IMR-90 (cell line): ENCODE results near the gene TRPC4. TPM values are rescaled to one million over a fixed set of nuclear protein-coding genes. Genes with fewer than 3 reads are reported as not detected.

Source experiments
- ATAC-seq: fragments of 200-7000 bp; cut with Tn5 transposase; 2 replicates; pipeline ENCODE4 v1.9.1; 2020; ENCODE audit warnings: low read depth, mild to moderate bottlenecking, moderate library complexity
- BruUV-seq: library from RNA; stranded (reverse); fragments of 400-500 nt; replicated peaks from 2 replicates; lab custom pipeline; 2021; lab: Mats Ljungman, UMichigan
- CTCF ChIA-PET: fragments of 300-600 bp; formaldehyde crosslinking; extraction: SDS; loops from one replicate; lab custom pipeline; 2021; ENCODE audit warnings: antibody characterized with exemption; lab: Yijun Ruan, JAX
- POLR2A ChIA-PET: fragments of 300-600 bp; sonication (Branson Sonifier 250); formaldehyde crosslinking; loops from one replicate; lab custom pipeline; 2022; ENCODE audit warnings: antibody characterized with exemption; ENCODE audit not compliant: unreplicated experiment; lab: Charles Lee
- DNase-seq: peaks from one replicate; pipeline ENCODE4 v3.0.0; 2013
- H2AFZ ChIP-seq: replicated peaks from 2 replicates; pipeline ENCODE3; 2013; ENCODE audit warnings: low read length, mild to moderate bottlenecking; ENCODE audit not compliant: poor library complexity
- H2AK5ac ChIP-seq: 2 replicates; pipeline ENCODE4 v1.6.1; 2013; ENCODE audit warnings: low read depth, low read length, inconsistent platforms
- H2AK9ac ChIP-seq: replicated peaks from 2 replicates; pipeline ENCODE3; 2013; ENCODE audit warnings: mild to moderate bottlenecking, low read depth, low read length, moderate library complexity; ENCODE audit not compliant: poor library complexity
- H2BK120ac ChIP-seq: 2 replicates; pipeline ENCODE4 v1.6.1; 2013; ENCODE audit warnings: low read depth, low read length, inconsistent platforms
- H2BK15ac ChIP-seq: 3 replicates; pipeline ENCODE4 v1.6.1; 2013; ENCODE audit warnings: low read depth, low read length, inconsistent platforms
- H2BK20ac ChIP-seq: 2 replicates; pipeline ENCODE4 v1.6.1; 2013; ENCODE audit warnings: low read depth, mild to moderate bottlenecking, inconsistent platforms, low read length, moderate library complexity
- H2BK5ac ChIP-seq: 2 replicates; pipeline ENCODE4 v1.6.1; 2013; ENCODE audit warnings: mild to moderate bottlenecking, low read depth, low read length, inconsistent platforms; ENCODE audit not compliant: poor library complexity, severe bottlenecking
- H3K14ac ChIP-seq: replicated peaks from 2 replicates; pipeline ENCODE4 v1.6.1; 2013; ENCODE audit warnings: low read depth, low read length, inconsistent platforms
- H3K18ac ChIP-seq: 2 replicates; pipeline ENCODE4 v1.6.1; 2013; ENCODE audit warnings: low read depth, low read length, control low read depth
- H3K23ac ChIP-seq: 2 replicates; pipeline ENCODE4 v1.6.1; 2013; ENCODE audit warnings: low read depth, low read length, inconsistent platforms
- H3K27ac ChIP-seq: 2 replicates; pipeline ENCODE4 v1.5.1; 2013; ENCODE audit warnings: mild to moderate bottlenecking, control low read depth, low read length; ENCODE audit not compliant: insufficient read depth
- H3K27me3 ChIP-seq: 2 replicates; pipeline ENCODE4 v1.6.1; 2013; ENCODE audit warnings: low read length; ENCODE audit not compliant: control insufficient read depth, insufficient read depth
- H3K36me3 ChIP-seq: 2 replicates; pipeline ENCODE4 v1.6.1; 2013; ENCODE audit warnings: low read length, mixed read lengths; ENCODE audit not compliant: control insufficient read depth, insufficient read depth
- H3K4ac ChIP-seq: 2 replicates; pipeline ENCODE4 v1.6.1; 2013; ENCODE audit warnings: low read depth, low read length, inconsistent platforms
- H3K4me1 ChIP-seq: 2 replicates; pipeline ENCODE4 v1.6.1; 2013; ENCODE audit warnings: low read length, mixed read lengths; ENCODE audit not compliant: control insufficient read depth, insufficient read depth
- H3K4me2 ChIP-seq: 2 replicates; pipeline ENCODE4 v1.6.1; 2013; ENCODE audit warnings: low read depth, mild to moderate bottlenecking, control low read depth, low read length, moderate library complexity
- H3K4me3 ChIP-seq: 2 replicates; pipeline ENCODE4 v1.5.1; 2013; ENCODE audit warnings: low read depth, mild to moderate bottlenecking, control low read depth, low read length, moderate library complexity; ENCODE audit not compliant: insufficient read depth
- H3K56ac ChIP-seq: 2 replicates; pipeline ENCODE4 v1.6.1; 2013; ENCODE audit warnings: low read length, inconsistent platforms; ENCODE audit not compliant: insufficient read depth; ENCODE audit errors: extremely low read depth
- H3K79me1 ChIP-seq, 2 experiments: 2 replicates each; pipeline ENCODE4 v1.6.1; 2013; ENCODE audit warnings: low read length in 2 of 2, inconsistent platforms in 1 of 2, low read depth in 1 of 2
- H3K9ac ChIP-seq: 2 replicates; pipeline ENCODE4 v1.6.1; 2013; ENCODE audit warnings: low read depth, low read length, control low read depth
- H3K9me1 ChIP-seq: 2 replicates; pipeline ENCODE4 v1.6.1; 2013; ENCODE audit warnings: low read length, inconsistent platforms; ENCODE audit not compliant: insufficient read depth
- H3K9me3 ChIP-seq: 2 replicates; pipeline ENCODE4 v1.6.1; 2013; ENCODE audit warnings: low read length; ENCODE audit not compliant: control insufficient read depth, insufficient read depth
- H4K20me1 ChIP-seq: 2 replicates; pipeline ENCODE4 v1.6.1; 2013; ENCODE audit warnings: low read length, inconsistent platforms; ENCODE audit not compliant: insufficient read depth
- H4K5ac ChIP-seq: 2 replicates; pipeline ENCODE4 v1.6.1; 2013; ENCODE audit warnings: mild to moderate bottlenecking, low read depth, low read length, control low read depth
- H4K8ac ChIP-seq, 2 experiments: 2 replicates each; pipeline ENCODE4 v1.6.1; 2013; ENCODE audit warnings: low read depth in 2 of 2, low read length in 2 of 2, control low read depth in 1 of 2, inconsistent platforms in 1 of 2
- H4K91ac ChIP-seq: 2 replicates; pipeline ENCODE4 v1.6.1; 2013; ENCODE audit warnings: low read depth, low read length, inconsistent platforms; ENCODE audit not compliant: insufficient read depth
- CHD1 ChIP-seq: IDR thresholded peaks from 2 replicates; pipeline ENCODE4 v1.6.1; 2012; ENCODE audit warnings: low read depth, low read length, improper control_type of control experiment
- WGBS, 2 experiments: methylation state at CpG; one replicate each; pipeline versions ENCODE4 v1.1.5 to v1.1.7; 2013; ENCODE audit warnings: missing lambda C conversion rate in 2 of 2; ENCODE audit not compliant: insufficient read length in 1 of 2; ENCODE audit errors: extremely low coverage in 2 of 2; 5-methylcytosine and 5-hydroxymethylcytosine counted together
- dilution Hi-C: fragments of 300-500 bp; cut with HindIII; formaldehyde crosslinking; loops from one replicate; pipeline ENCODE4 v1.14.3; 2018; ENCODE audit warnings: low sequenced_read_pairs; ENCODE audit not compliant: unreplicated experiment
- in situ Hi-C: fragments of 300-500 bp; cut with MboI; formaldehyde crosslinking; loops from 3 replicates; pipeline ENCODE4 v1.14.3; 2019; ENCODE audit warnings: low sequenced_read_pairs, inconsistent platforms, mixed read lengths
- intact Hi-C: fragments of 100-400 bp; cut with micrococcal nuclease; formaldehyde crosslinking; loops from 2 replicates; pipeline ENCODE4 v1.10.0; 2022
- polyA plus RNA-seq, 3 experiments: library from polyadenylated mRNA; depleted of rRNA; stranded (reverse); fragments of >200 nt; gene quantifications; 2 replicates each; pipeline ENCODE4 v1.2.3, GENCODE V29; 2012; ENCODE audit warnings: low replicate concordance in 1 of 3
- total RNA-seq: library from RNA; depleted of rRNA; stranded (reverse); fragments of >200 nt; gene quantifications from 2 replicates; pipeline ENCODE4 v1.2.3, GENCODE V29; 2012

Gene TRPC4
- total and polyA plus RNA-seq, 2 of the 4 experiments (the other 2 are of a cell fraction) = 1.9 to 5.2 TPM

DNA sequence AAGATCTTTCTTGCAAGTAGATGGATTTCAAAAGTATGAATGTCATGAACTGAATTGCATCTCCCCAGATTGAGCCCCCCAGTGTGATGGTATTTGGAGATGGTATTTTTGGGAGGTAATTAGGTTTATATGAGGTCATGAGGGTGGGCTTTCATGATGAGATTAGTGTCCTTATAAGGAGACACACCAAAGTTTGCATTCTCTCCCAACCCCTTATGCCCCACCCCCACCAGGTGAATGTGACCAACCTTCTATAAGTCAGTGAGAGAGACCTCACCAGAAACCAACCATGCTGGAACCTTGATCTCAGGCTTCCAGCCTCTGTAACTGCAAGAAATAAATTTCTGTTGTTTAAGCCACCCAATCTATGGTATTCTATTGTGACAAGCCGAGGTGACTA is 199.7 kb downstream of the TRPC4 start:
- Histone ChIP-seq H3K56ac (no peak overlapping the region), H3K23ac (no peak overlapping the region), H3K14ac (no peak overlapping the region), H3K9me1 (no peaks in the 10 kb centered on the region), H3K36me3 (no peaks in the 10 kb centered on the region; the same call in 1 of the 2 replicates), H2BK120ac (no peak overlapping the region), H2AK9ac (no peak overlapping the region), H3K79me1 (no peaks in the 10 kb centered on the region), H3K4ac (no peak overlapping the region), H3K9ac (no peak overlapping the region), H2AK5ac (no peak overlapping the region), H3K9me3 (no peaks in the 10 kb centered on the region), H4K20me1 (no peaks in the 10 kb centered on the region), H4K5ac (no peak overlapping the region), H3K4me1 (peaks cover 7% of the 10 kb centered on the region; the same call in 1 of the 2 replicates), H3K4me3 (no peak overlapping the region), H3K27ac (no peak overlapping the region), H2BK15ac (no peak overlapping the region), H2AFZ (no peak overlapping the region), H3K4me2 (no peak overlapping the region), H3K18ac (no peak overlapping the region), H2BK20ac (no peak overlapping the region), H4K8ac (no peak overlapping the region), H3K27me3 (no peaks in the 10 kb centered on the region), H2BK5ac (no peak overlapping the region), H4K91ac (no peak overlapping the region)
- no CpG with 5 or more reads among the region's 1 CpG for WGBS, 2 experiments
- CTCF ChIA-PET = no interaction called here
- no peak for ATAC-seq
- in situ Hi-C loops (no loop called here), intact Hi-C loops (no loop called here), dilution Hi-C loops (no loop called here)
- no peak for TF ChIP-seq CHD1
- BruUV-seq = no TSS peak
- DNase-seq = no peak
- POLR2A ChIA-PET = no interaction called here
